MG63 (cell line): Measurements from ENCODE around the gene SGK1. TPM values are rescaled to one million over a fixed set of nuclear protein-coding genes. Genes with fewer than 3 reads are reported as not detected.
"Not testable (repeated sequence)": the region's sequence is repeated elsewhere in the genome, so short reads cannot be mapped to it uniquely, and the experiment has no call there.

ENCODE experiments used
- DNase-seq: peaks from one replicate; pipeline ENCODE4 v3.0.0-alpha.2; 2020
- H3K27me3 ChIP-seq: fragments of 250-450 bp; sonication (Bioruptor Pico); 2 replicates; pipeline ENCODE4 v1.5.1; 2020; ENCODE audit warnings: mild to moderate bottlenecking, moderate library complexity
- H3K36me3 ChIP-seq: fragments of 250-450 bp; sonication (Bioruptor Pico); 2 replicates; pipeline ENCODE4 v1.5.1; 2020; ENCODE audit warnings: mild to moderate bottlenecking, moderate library complexity
- H3K4me3 ChIP-seq: fragments of 250-450 bp; sonication (Bioruptor Pico); 2 replicates; pipeline ENCODE4 v1.5.1; 2020; ENCODE audit warnings: mild to moderate bottlenecking, moderate library complexity
- H3K9me3 ChIP-seq: fragments of 250-450 bp; sonication (Bioruptor Pico); 2 replicates; pipeline ENCODE4 v1.5.1; 2020; ENCODE audit warnings: mild to moderate bottlenecking, moderate library complexity
- total RNA-seq: library from RNA; depleted of rRNA; stranded (reverse); fragments of >200 nt; shearing (Covaris generic); gene quantifications from 2 replicates; pipeline ENCODE4 v1.2.3, GENCODE V29; 2014; ENCODE audit warnings: low replicate concordance

SGK1 gene
- total RNA-seq, 1 experiment from 2014 or later: 80.0 TPM

- Histone ChIP-seq H3K36me3 (no peaks in the 10 kb centered on the region), H3K9me3 (no peaks in the 10 kb centered on the region), H3K27me3 (no peaks in the 10 kb centered on the region), H3K4me3 (no peak overlapping the region)
- DNase-seq: no peak
Observed at GRCh38 chr6:134340179-134340975, 22.5 kb upstream of the SGK1 start.

GRCh38 chr6:134339216-134339615 is 21.3 kb upstream of the SGK1 start:
- no peak for DNase-seq
- Histone ChIP-seq H3K36me3 (no peaks in the 10 kb centered on the region), H3K27me3 (no peaks in the 10 kb centered on the region), H3K4me3 (no peak overlapping the region), H3K9me3 (no peaks in the 10 kb centered on the region)

GRCh38 chr6:134331256-134331655 is 13.3 kb upstream of the SGK1 start:
- Histone ChIP-seq H3K36me3 (no peaks in the 10 kb centered on the region), H3K4me3 (no peak overlapping the region), H3K9me3 (no peaks in the 10 kb centered on the region), H3K27me3 (no peaks in the 10 kb centered on the region)
- peak; percentile 15 for DNase-seq

- no peak for DNase-seq
- no peaks in the 10 kb centered on the region for H3K36me3 ChIP-seq
- H3K4me3 ChIP-seq: no peak overlapping the region
- H3K9me3 ChIP-seq: peaks cover 2% of the 10 kb centered on the region
- no peaks in the 10 kb centered on the region for H3K27me3 ChIP-seq
Observed at GRCh38 chr6:134330555-134330954, 12.6 kb upstream of the SGK1 start.

GRCh38 chr6:134328792-134329191 is 10.9 kb upstream of the SGK1 start:
- Histone ChIP-seq H3K9me3 (peaks cover 6% of the 10 kb centered on the region), H3K4me3 (no peak overlapping the region), H3K27me3 (no peaks in the 10 kb centered on the region), H3K36me3 (no peaks in the 10 kb centered on the region)
- no peak for DNase-seq

- Histone ChIP-seq H3K36me3 (no peaks in the 10 kb centered on the region), H3K9me3 (peaks cover 6% of the 10 kb centered on the region), H3K4me3 (no peak overlapping the region), H3K27me3 (no peaks in the 10 kb centered on the region)
- no peak for DNase-seq
Observed at GRCh38 chr6:134328138-134328537, 10.2 kb upstream of the SGK1 start.

- not testable (repeated sequence) for H3K9me3 ChIP-seq, H3K27me3 ChIP-seq, DNase-seq
Observed at GRCh38 chr6:134326192-134326591, 8.3 kb upstream of the SGK1 start.

GRCh38 chr6:134324766-134325165 is 6.9 kb upstream of the SGK1 start:
- H3K9me3 ChIP-seq: peaks cover 6% of the 10 kb centered on the region
- no peak for DNase-seq
- no peak overlapping the region for H3K4me3 ChIP-seq
- H3K27me3 ChIP-seq: no peaks in the 10 kb centered on the region
- H3K36me3 ChIP-seq: no peaks in the 10 kb centered on the region

More at GRCh38 chr6:134326192-134326591, 8.3 kb upstream of the SGK1 start:
- not testable (repeated sequence) for H3K4me3 ChIP-seq, H3K36me3 ChIP-seq

- no peak for DNase-seq
- Histone ChIP-seq H3K36me3 (no peaks in the 10 kb centered on the region), H3K9me3 (peaks cover 6% of the 10 kb centered on the region), H3K27me3 (no peaks in the 10 kb centered on the region), H3K4me3 (no peak overlapping the region)
Observed at GRCh38 chr6:134324141-134324540, 6.2 kb upstream of the SGK1 start.

- DNase-seq: no peak
- peaks cover 6% of the 10 kb centered on the region for H3K9me3 ChIP-seq
- no peak overlapping the region for H3K4me3 ChIP-seq
- H3K27me3 ChIP-seq: no peaks in the 10 kb centered on the region
- H3K36me3 ChIP-seq: no peaks in the 10 kb centered on the region
Observed at GRCh38 chr6:134323698-134324097, 5.8 kb upstream of the SGK1 start.

GRCh38 chr6:134323294-134323693 is 5.4 kb upstream of the SGK1 start:
- Histone ChIP-seq H3K9me3 (peaks cover 6% of the 10 kb centered on the region), H3K36me3 (no peaks in the 10 kb centered on the region), H3K4me3 (no peak overlapping the region), H3K27me3 (no peaks in the 10 kb centered on the region)
- DNase-seq: no peak

GRCh38 chr6:134322216-134322615 is 4.3 kb upstream of the SGK1 start:
- H3K9me3 ChIP-seq: peaks cover 6% of the 10 kb centered on the region
- DNase-seq: no peak
- H3K4me3 ChIP-seq: no peak overlapping the region
- no peaks in the 10 kb centered on the region; the same call in 1 of the 2 replicates for H3K27me3 ChIP-seq
- no peaks in the 10 kb centered on the region for H3K36me3 ChIP-seq

- DNase-seq: no peak
- Histone ChIP-seq H3K27me3 (no peaks in the 10 kb centered on the region; the same call in 1 of the 2 replicates), H3K4me3 (no peak overlapping the region), H3K36me3 (no peaks in the 10 kb centered on the region), H3K9me3 (peaks cover 6% of the 10 kb centered on the region)
Observed at GRCh38 chr6:134321246-134321645, 3.3 kb upstream of the SGK1 start.

- H3K4me3 ChIP-seq, H3K9me3 ChIP-seq, H3K36me3 ChIP-seq, DNase-seq, H3K27me3 ChIP-seq: not testable (repeated sequence)
Observed at GRCh38 chr6:134319686-134320085, 1.8 kb upstream of the SGK1 start.

- no peak for DNase-seq
- Histone ChIP-seq H3K36me3 (no peaks in the 10 kb centered on the region), H3K4me3 (no peak overlapping the region), H3K27me3 (no peaks in the 10 kb centered on the region; the same call in 1 of the 2 replicates), H3K9me3 (no peaks in the 10 kb centered on the region)
Observed at GRCh38 chr6:134318974-134319281, 1.0 kb upstream of the SGK1 start.

- Histone ChIP-seq H3K27me3 (no peaks in the 10 kb centered on the region; the same call in 1 of the 2 replicates), H3K9me3 (no peaks in the 10 kb centered on the region), H3K36me3 (no peaks in the 10 kb centered on the region), H3K4me3 (no peak overlapping the region)
- DNase-seq: no peak
Observed at GRCh38 chr6:134318236-134318973, 493 bp upstream of the SGK1 start.

- no peaks in the 10 kb centered on the region for H3K36me3 ChIP-seq
- H3K9me3 ChIP-seq: no peaks in the 10 kb centered on the region
- DNase-seq: no peak
- peak overlapping the region; percentile 48 for H3K4me3 ChIP-seq
- no peaks in the 10 kb centered on the region; the same call in 1 of the 2 replicates for H3K27me3 ChIP-seq
Observed at GRCh38 chr6:134316733-134317431, 1.0 kb downstream of the SGK1 start.
